Measurements from ENCODE around the gene HAUS7.

The HAUS7 gene

DNA sequence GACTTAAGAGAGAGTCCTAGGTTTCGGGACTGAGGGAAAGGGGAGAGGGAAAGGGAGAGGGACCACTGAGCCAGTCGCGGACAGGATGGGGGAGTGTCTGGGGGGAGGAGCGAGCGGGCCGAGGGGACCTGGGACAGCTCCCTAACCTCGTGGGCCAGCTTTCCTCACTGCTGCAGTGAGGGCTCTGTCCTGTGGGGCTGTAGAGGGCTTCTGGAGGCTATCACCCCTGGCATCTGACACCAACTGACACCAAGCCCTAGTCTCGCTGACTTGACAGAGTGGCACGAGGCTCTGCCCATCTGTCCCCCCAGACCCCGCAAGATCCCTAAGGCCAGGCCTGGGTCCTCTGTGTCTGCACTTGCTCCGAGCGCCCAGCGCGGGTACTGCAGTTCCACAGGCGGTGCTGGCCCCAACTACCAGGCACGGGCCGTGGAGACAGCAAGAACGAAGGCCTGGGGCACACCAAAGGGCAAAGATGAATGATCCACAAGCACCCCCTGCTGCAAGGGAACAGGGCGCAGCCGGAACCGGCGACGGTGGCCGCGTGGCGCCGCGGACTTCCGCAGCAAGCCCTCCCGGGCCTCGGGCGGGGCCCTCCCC, 465 bp downstream of the HAUS7 start:
- TF ChIP-seq, protein P1, sequence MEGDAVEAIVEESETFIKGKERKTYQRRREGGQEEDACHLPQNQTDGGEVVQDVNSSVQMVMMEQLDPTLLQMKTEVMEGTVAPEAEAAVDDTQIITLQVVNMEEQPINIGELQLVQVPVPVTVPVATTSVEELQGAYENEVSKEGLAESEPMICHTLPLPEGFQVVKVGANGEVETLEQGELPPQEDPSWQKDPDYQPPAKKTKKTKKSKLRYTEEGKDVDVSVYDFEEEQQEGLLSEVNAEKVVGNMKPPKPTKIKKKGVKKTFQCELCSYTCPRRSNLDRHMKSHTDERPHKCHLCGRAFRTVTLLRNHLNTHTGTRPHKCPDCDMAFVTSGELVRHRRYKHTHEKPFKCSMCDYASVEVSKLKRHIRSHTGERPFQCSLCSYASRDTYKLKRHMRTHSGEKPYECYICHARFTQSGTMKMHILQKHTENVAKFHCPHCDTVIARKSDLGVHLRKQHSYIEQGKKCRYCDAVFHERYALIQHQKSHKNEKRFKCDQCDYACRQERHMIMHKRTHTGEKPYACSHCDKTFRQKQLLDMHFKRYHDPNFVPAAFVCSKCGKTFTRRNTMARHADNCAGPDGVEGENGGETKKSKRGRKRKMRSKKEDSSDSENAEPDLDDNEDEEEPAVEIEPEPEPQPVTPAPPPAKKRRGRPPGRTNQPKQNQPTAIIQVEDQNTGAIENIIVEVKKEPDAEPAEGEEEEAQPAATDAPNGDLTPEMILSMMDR (IDR thresholded peaks at IDR 0.05; ENCODE audit: low read depth, low read length) = no peak
- H3K4me3 ChIP-seq (ENCODE audit: low read depth, low read length) = peak overlapping the region; percentile 59
- peak; percentile 13 for DNase-seq (ENCODE audit: low read depth, low spot score)
- in situ Hi-C loops (cut with HindIII; ENCODE audit: low sequenced_read_pairs) = no loop called here

DNA sequence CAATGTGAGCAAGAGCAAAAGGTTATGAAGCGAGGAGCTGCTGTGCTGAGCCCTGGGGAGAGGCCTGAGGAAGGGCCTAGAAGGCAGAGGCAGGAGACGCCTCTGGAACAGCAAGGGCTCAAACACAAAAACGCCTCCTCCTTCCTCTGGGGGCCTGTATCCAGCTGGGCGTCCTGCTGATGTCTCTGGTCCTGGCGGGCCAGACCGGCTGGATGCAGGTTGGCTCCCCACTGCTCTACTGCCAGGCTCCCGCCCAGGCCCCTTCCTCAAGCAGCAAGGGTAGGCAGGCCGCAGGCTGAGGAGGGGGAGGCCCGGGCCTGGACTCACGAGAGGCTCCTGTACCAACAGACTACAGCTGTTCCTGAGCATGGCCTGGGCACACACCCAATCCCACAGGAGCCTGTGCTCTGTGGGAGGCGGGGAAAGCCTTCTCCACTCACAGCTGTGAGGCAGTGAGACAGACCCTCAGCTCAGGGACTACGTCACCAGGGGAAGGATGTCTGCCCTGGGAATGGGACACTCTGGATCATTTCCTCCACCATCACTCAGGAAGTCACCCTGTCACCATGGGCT, 2.3 kb downstream of the HAUS7 start:
- no peak overlapping the region for H3K4me3 ChIP-seq (ENCODE audit: low read depth, low read length)
- in situ Hi-C loops (cut with HindIII; ENCODE audit: low sequenced_read_pairs) = no loop called here
- DNase-seq (ENCODE audit: low read depth, low spot score) = no peak
- TF ChIP-seq, protein P1 (IDR thresholded peaks at IDR 0.05; ENCODE audit: low read depth, low read length) = no peak

DNA sequence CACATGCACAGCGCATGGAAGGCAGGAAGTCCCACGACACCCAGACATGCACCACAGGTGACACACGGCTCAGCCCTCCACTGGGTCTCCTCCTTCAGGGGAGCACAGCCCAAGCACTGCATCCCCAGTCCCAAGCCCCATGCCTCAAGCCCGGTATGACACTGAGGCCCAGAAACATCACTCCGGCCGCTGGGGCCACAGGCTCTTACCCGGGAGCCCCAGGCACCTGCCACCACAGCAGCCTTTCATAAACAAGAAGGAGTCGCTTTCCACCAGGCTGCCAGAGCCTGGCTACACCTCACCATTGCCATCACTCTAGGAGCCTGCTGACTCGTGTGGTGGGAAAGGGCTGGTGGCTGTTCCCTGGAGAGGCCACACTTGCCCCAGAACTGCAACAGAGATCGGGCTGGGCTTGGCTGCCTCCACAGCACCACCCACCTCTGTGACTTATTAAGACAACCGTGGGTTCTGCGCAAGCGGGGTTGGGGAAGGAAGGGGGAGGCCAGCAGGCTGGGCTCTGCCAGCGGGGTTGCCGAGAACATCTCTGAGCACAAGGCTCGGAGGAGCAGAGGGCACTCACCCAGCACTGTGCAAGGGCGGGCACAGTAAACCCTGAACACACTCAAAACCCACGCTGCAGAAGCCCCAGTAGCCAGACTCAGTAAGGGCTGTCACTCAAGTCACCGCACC, 4.5 kb downstream of the HAUS7 start:
- TF ChIP-seq, protein P1 (IDR thresholded peaks at IDR 0.05; ENCODE audit: low read depth, low read length) = no peak

DNA sequence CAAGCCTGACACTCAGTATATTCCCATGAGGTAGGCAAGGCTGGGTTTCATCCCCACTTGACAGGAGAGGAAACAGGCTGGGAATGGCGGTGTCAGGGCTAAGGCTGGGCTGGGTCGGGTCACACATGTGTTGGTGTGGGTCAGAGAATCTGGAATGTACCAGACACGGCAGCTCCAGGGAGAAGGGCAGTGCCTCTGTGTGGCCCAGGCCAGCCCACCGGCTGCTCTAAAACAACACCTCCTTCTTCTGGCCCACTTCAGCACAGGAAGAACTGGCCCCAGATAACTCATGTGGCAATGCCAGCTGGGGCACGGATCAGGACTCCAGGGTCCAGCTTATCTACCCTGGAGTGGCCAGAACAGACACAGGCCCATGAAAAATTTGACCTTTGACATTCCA, 6.3 kb downstream of the HAUS7 start:
- no peak overlapping the region for H3K4me3 ChIP-seq (ENCODE audit: low read depth, low read length)
- TF ChIP-seq, protein P1 (IDR thresholded peaks at IDR 0.05; ENCODE audit: low read depth, low read length) = no peak
- DNase-seq (ENCODE audit: low read depth, low spot score) = no peak
- in situ Hi-C loops (cut with HindIII; ENCODE audit: low sequenced_read_pairs) = no loop called here

More for the DNA sequence above, 4.5 kb downstream of the HAUS7 start:
- DNase-seq (ENCODE audit: low read depth, low spot score) = no peak
- no peak overlapping the region for H3K4me3 ChIP-seq (ENCODE audit: low read depth, low read length)
- in situ Hi-C loops (cut with HindIII; ENCODE audit: low sequenced_read_pairs) = no loop called here

DNA sequence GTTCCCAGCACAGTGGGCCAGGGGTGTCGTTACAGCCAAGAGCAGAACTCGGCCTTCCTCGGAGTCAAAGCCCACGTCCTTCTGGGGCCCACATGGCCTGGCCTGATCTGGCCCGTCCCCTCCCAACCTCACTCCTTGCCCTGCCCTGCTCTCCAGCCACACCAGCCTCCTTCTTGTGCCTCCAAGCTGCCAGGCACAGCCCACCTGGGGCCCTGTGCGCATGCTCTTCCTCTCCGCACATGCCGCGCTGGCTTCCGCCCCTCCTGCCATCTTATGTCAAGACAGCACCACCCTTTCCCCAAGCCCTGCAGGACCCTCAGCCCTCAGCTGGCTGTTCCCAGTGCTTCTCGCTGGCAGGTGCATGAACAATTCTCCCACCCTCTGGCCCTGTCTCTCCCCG, 6.8 kb downstream of the HAUS7 start:
- H3K4me3 ChIP-seq (ENCODE audit: low read depth, low read length) = no peak overlapping the region
- TF ChIP-seq, protein P1 (IDR thresholded peaks at IDR 0.05; ENCODE audit: low read depth, low read length) = no peak
- no peak for DNase-seq (ENCODE audit: low read depth, low spot score)
- in situ Hi-C loops (cut with HindIII; ENCODE audit: low sequenced_read_pairs) = no loop called here

DNA sequence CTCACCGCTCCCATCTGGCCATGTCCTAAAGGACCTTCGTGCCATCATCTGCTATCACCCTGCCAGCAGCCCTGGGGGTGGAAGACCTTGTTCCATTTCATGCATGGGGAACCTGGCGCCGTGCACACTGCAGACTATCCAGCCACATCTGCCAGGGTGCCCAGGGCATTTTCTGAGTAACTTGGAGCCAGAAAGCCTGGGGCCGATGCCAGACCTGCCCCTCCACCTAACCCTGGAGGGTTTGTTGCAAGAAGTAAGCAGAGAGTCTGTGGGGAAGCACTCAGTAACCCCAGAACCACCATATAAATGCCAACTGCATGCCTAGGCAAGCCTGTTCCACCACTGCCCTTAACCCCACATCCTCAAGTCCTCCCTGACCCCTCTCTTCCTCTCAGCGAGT, 7.3 kb downstream of the HAUS7 start:
- TF ChIP-seq, protein P1 (IDR thresholded peaks at IDR 0.05; ENCODE audit: low read depth, low read length) = no peak
- in situ Hi-C loops (cut with HindIII; ENCODE audit: low sequenced_read_pairs) = no loop called here

More for the DNA sequence above, 7.3 kb downstream of the HAUS7 start:
- no peak overlapping the region for H3K4me3 ChIP-seq (ENCODE audit: low read depth, low read length)
- no peak for DNase-seq (ENCODE audit: low read depth, low spot score)
